Astrocyte of the spinal cord (primary cell): Measurements from ENCODE around the gene ADAP1.
A peak's percentile ranks its signal among the peaks of the same experiment; 100 is the strongest.

Experiments
- DNase-seq: peaks from one replicate; pipeline ENCODE4 v3.0.0; 2011; ENCODE audit warnings: low read depth, low spot score
- H3K4me3 ChIP-seq: 2 replicates; pipeline ENCODE4 v1.5.1; 2011; ENCODE audit warnings: low read depth, mild to moderate bottlenecking, low read length, moderate library complexity
- CTCF ChIP-seq: IDR thresholded peaks from 2 replicates; pipeline ENCODE4 v1.5.1; 2012; ENCODE audit warnings: low read depth, mild to moderate bottlenecking, low read length, inconsistent platforms
- in situ Hi-C: cut with HindIII; loops from 2 replicates; pipeline ENCODE4 v1.10.0; 2017; ENCODE audit warnings: low sequenced_read_pairs

ADAP1 gene

GRCh38 chr7:990933-991728 lies 36.7 kb upstream of the ADAP1 start:
- in situ Hi-C loops, result no loop called here
- no peak overlapping the region for H3K4me3 ChIP-seq
- no peak for TF ChIP-seq CTCF
- DNase-seq, result no peak

GRCh38 chr7:990352-990932 lies 36.0 kb upstream of the ADAP1 start:
- H3K4me3 ChIP-seq, result no peak overlapping the region
- in situ Hi-C loops, result no loop called here
- no peak for DNase-seq
- no peak for TF ChIP-seq CTCF

DNA sequence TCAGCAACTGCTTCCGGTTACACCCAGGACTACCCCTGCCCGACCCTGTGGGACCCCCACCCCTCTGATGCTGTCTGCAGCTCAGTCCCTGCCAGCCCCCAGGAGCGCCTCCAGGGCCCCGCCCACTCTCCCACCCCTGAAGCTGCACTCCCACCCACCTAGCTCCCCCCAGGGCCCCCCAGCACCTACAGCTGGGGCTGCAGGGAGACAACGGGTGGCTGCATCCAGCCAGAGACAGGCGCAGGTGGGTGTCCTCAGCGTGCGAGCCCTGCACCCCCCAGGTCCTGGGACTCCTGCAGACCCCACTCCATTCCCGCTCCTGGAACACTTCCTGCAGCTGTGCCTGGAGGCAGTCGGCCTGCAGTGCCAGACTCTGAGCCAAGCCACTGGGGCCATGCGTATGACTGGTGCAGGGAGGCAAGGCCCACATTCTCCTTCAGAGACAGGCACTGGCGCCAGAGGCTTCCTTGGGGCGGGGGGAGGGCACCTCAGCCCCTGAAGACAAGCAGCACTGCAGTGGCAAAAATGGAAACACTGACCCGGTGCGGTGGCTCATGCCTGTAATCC lies 34.6 kb upstream of the ADAP1 start:
- no peak for TF ChIP-seq CTCF
- no peak for DNase-seq
- in situ Hi-C loops, result no loop called here
- no peak overlapping the region for H3K4me3 ChIP-seq

DNA sequence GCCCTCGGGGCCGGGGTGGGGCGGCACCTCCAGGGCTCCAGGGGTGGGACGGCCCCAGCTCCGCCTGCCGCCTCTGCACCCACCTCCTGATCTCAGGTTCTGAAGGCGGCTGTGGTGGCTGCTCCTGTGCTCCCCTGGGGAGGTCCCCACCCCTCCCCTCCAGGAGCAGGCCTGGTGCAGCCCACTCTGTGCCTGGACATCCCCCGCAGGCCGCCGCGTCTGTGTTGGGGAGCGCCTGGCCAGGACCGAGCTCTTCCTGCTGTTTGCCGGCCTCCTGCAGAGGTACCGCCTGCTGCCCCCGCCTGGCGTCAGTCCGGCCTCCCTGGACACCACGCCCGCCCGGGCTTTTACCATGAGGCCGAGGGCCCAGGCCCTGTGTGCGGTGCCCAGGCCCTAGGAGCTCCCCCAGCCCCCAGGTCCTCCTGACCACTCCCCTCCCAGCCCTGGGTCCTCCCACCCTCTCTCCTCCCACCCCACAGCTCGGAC lies 34.0 kb upstream of the ADAP1 start:
- no peak for TF ChIP-seq CTCF
- in situ Hi-C loops, result no loop called here
- DNase-seq, result peak; percentile 35
- no peak overlapping the region for H3K4me3 ChIP-seq

DNA sequence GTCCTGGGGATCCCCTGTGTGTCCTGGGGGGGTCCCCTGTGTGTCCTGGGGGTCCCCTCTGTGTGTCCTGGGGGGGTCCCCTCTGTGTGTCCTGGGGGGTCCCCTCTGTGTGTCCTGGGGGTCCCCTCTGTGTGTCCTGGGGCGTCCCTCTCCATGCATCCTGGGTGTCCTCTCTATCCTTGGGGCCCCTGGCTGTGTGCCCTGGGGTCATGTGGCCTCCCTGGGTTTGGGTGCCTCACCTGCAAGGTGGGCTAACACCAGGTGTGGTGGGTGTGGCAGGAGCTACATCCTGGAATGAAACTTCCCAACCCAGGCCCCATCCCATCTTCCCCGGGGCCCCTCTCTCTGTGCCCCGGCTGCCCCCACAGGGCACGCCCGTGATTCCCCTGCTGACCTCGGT lies 33.4 kb upstream of the ADAP1 start:
- no peak for DNase-seq
- TF ChIP-seq CTCF, result no peak
- in situ Hi-C loops, result no loop called here
- no peak overlapping the region for H3K4me3 ChIP-seq

- in situ Hi-C loops, result no loop called here
- TF ChIP-seq CTCF, result no peak
- no peak for DNase-seq
- no peak overlapping the region for H3K4me3 ChIP-seq
Measured at GRCh38 chr7:986766-987751, 32.6 kb upstream of the ADAP1 start.
